ENCODE data around the gene KRTAP1-3.
"Not testable (repeated sequence)": the region's sequence is repeated elsewhere in the genome, so short reads cannot be mapped to it uniquely, and the experiment has no call there.

- TF ChIP-seq, protein P1, sequence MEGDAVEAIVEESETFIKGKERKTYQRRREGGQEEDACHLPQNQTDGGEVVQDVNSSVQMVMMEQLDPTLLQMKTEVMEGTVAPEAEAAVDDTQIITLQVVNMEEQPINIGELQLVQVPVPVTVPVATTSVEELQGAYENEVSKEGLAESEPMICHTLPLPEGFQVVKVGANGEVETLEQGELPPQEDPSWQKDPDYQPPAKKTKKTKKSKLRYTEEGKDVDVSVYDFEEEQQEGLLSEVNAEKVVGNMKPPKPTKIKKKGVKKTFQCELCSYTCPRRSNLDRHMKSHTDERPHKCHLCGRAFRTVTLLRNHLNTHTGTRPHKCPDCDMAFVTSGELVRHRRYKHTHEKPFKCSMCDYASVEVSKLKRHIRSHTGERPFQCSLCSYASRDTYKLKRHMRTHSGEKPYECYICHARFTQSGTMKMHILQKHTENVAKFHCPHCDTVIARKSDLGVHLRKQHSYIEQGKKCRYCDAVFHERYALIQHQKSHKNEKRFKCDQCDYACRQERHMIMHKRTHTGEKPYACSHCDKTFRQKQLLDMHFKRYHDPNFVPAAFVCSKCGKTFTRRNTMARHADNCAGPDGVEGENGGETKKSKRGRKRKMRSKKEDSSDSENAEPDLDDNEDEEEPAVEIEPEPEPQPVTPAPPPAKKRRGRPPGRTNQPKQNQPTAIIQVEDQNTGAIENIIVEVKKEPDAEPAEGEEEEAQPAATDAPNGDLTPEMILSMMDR (IDR thresholded peaks at IDR 0.05), result not testable (repeated sequence)
- not testable (repeated sequence) for TF ChIP-seq ZFX (IDR thresholded peaks at IDR 0.05; ENCODE audit: borderline replicate concordance)
Observed at GRCh38 chr17:41084100-41084856, 49.6 kb upstream of the KRTAP1-3 start, which contains the start of gene KRTAP4-7.

Measured in 22Rv1 (cell line).